Caco-2 (cell line): ENCODE data around the gene IGSF22. TPM values are rescaled to one million over a fixed set of nuclear protein-coding genes. Genes with fewer than 3 reads are reported as not detected.

Experiments
- BruUV-seq: library from RNA; stranded (reverse); fragments of 400-500 nt; replicated peaks from 2 replicates; lab custom pipeline; 2021; lab: Mats Ljungman, UMichigan
- CTCF ChIA-PET: fragments of 300-600 bp; sonication (Branson Sonifier 250); formaldehyde crosslinking; loops from one replicate; lab custom pipeline; 2022; ENCODE audit warnings: antibody characterized with exemption; lab: Charles Lee
- POLR2A ChIA-PET: fragments of 300-600 bp; sonication (Branson Sonifier 250); formaldehyde crosslinking; loops from one replicate; lab custom pipeline; 2022; ENCODE audit warnings: antibody characterized with exemption; lab: Charles Lee
- DNase-seq, 2 experiments: peaks; one replicate each; pipeline versions ENCODE4 v3.0.0 to v3.0.0-alpha.2; 2020 to 2022
- H3K27me3 ChIP-seq: replicated peaks from 2 replicates; pipeline ENCODE4 v1.6.0; 2011; ENCODE audit warnings: low read length; ENCODE audit not compliant: control insufficient read depth, insufficient read depth
- H3K36me3 ChIP-seq: 2 replicates; pipeline ENCODE4 v1.5.1; 2011; ENCODE audit warnings: low read length; ENCODE audit not compliant: control insufficient read depth, insufficient read depth
- H3K4me1 ChIP-seq: fragments of 250-450 bp; sonication (Bioruptor Pico); 2 replicates; pipeline ENCODE4 v1.5.1; 2020; ENCODE audit warnings: mild to moderate bottlenecking
- H3K4me3 ChIP-seq: 2 replicates; pipeline ENCODE4 v1.5.1; 2011; ENCODE audit warnings: low read depth, mild to moderate bottlenecking, control low read depth, low read length
- H3K9me3 ChIP-seq: fragments of 250-450 bp; sonication (Bioruptor Pico); 2 replicates; pipeline ENCODE4 v1.5.1; 2020; ENCODE audit warnings: mild to moderate bottlenecking, moderate library complexity
- H3K27ac Mint-ChIP-seq: one replicate; pipeline ENCODE4 v1.8.0; 2022; ENCODE audit warnings: mixed read lengths; ENCODE audit not compliant: unreplicated experiment
- H3K27me3 Mint-ChIP-seq: one replicate; pipeline ENCODE4 v1.8.0; 2022; ENCODE audit warnings: mixed read lengths; ENCODE audit not compliant: insufficient read depth, unreplicated experiment
- H3K36me3 Mint-ChIP-seq: one replicate; pipeline ENCODE4 v1.8.0; 2022; ENCODE audit warnings: mild to moderate bottlenecking, mixed read lengths; ENCODE audit not compliant: insufficient read depth, unreplicated experiment
- H3K4me1 Mint-ChIP-seq: one replicate; pipeline ENCODE4 v1.8.0; 2022; ENCODE audit warnings: low read depth, mixed read lengths; ENCODE audit not compliant: unreplicated experiment
- H3K4me3 Mint-ChIP-seq: one replicate; pipeline ENCODE4 v1.8.0; 2022; ENCODE audit warnings: mild to moderate bottlenecking, moderate library complexity, mixed read lengths; ENCODE audit not compliant: unreplicated experiment
- H3K9me3 Mint-ChIP-seq: one replicate; pipeline ENCODE4 v1.8.0; 2022; ENCODE audit warnings: mixed read lengths; ENCODE audit not compliant: unreplicated experiment
- intact Hi-C: fragments of 100-400 bp; cut with micrococcal nuclease; formaldehyde crosslinking; loops from one replicate; pipeline ENCODE4 v1.10.0; 2022; ENCODE audit not compliant: unreplicated experiment
- total RNA-seq: library from RNA; stranded (reverse); gene quantifications from 2 replicates; pipeline ENCODE4 v1.2.3, GENCODE V29; 2022
- TF ChIP-seq, protein P1 (sequence below), 2 experiments: fragments of 200-600 bp in 1 of 2; IDR thresholded peaks; 1 replicate in 1 of 2; 2 replicates in 1 of 2; pipeline versions ENCODE4 v1.5.1 to v1.8.0; 2011 to 2022; ENCODE audit warnings: antibody characterized with exemption in 1 of 2, control low read depth in 1 of 2, inconsistent platforms in 1 of 2, low read depth in 1 of 2, low read length in 1 of 2, mild to moderate bottlenecking in 1 of 2, moderate library complexity in 1 of 2; ENCODE audit not compliant: insufficient read depth in 1 of 2, severe bottlenecking in 1 of 2, unreplicated experiment in 1 of 2

IGSF22 gene
- total RNA-seq, 1 experiment from 2014 or later = not detected

DNA sequence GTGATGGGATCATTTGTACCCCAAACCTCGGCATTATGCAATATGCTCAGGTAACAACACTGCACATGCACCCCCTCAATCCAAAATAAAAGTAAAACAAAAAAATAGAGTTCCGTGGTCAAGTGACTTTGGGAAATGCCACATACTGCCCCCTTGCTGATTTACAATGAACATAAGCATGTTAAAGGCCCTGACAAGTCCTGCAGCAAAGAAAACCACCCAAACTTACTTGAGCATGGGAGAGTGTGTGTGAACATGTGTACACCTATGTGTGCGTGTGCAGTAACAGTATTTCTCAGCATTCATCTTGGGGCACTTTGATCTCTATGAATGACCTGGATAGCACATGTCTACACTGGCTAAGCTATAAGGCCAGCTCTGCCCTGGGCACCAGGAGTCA, 15.8 kb upstream of the IGSF22 start:
- no peaks in the 10 kb centered on the region for H3K36me3 ChIP-seq
- no peaks in the 10 kb centered on the region for H3K9me3 ChIP-seq
- no peaks in the 10 kb centered on the region for H3K9me3 Mint-ChIP-seq
- no peaks in the 10 kb centered on the region for H3K4me1 Mint-ChIP-seq
- 0 out of 2 replicates have a peak, but pooled peaks cover under 1% of the 10 kb centered on the region for H3K4me1 ChIP-seq
- no peak overlapping the region for H3K4me3 Mint-ChIP-seq
- no peaks in the 10 kb centered on the region for H3K27me3 ChIP-seq
- no peak overlapping the region for H3K4me3 ChIP-seq
- H3K36me3 Mint-ChIP-seq = no peaks in the 10 kb centered on the region
- no peak for DNase-seq
- ChIA-PET POLR2A (no interaction called here), CTCF (no interaction called here)
- H3K27me3 Mint-ChIP-seq = peaks cover 6% of the 10 kb centered on the region
- no TSS peak for BruUV-seq
- no peak overlapping the region for H3K27ac Mint-ChIP-seq
- intact Hi-C loops = no loop called here
- TF ChIP-seq, protein P1, sequence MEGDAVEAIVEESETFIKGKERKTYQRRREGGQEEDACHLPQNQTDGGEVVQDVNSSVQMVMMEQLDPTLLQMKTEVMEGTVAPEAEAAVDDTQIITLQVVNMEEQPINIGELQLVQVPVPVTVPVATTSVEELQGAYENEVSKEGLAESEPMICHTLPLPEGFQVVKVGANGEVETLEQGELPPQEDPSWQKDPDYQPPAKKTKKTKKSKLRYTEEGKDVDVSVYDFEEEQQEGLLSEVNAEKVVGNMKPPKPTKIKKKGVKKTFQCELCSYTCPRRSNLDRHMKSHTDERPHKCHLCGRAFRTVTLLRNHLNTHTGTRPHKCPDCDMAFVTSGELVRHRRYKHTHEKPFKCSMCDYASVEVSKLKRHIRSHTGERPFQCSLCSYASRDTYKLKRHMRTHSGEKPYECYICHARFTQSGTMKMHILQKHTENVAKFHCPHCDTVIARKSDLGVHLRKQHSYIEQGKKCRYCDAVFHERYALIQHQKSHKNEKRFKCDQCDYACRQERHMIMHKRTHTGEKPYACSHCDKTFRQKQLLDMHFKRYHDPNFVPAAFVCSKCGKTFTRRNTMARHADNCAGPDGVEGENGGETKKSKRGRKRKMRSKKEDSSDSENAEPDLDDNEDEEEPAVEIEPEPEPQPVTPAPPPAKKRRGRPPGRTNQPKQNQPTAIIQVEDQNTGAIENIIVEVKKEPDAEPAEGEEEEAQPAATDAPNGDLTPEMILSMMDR (IDR thresholded peaks at IDR 0.05; ENCODE audit: insufficient read depth in 1 of 2, low read depth in 1 of 2, low read length in 1 of 2, severe bottlenecking in 1 of 2, unreplicated experiment in 1 of 2) = no peak

DNA sequence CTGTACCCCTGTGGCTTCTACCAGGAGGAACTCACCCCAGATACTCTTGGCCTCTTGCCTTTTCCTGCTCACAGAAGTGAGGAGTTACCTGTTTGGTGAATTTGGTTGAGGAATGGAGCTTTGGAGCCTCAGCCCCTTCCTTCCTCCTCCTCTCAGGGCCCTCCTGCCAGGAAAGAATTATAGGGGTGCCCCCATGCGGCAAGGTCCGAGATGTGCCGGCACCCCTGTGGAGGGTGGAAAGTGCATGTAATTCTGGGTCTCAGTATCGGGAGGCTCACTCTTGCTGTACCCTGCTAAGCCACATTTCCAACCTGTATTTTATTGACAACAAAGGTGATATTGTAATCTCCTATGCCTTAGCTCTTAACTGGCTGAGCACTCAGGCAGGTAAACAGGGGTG, 13.7 kb upstream of the IGSF22 start:
- no peak for DNase-seq
- ChIA-PET POLR2A (no interaction called here), CTCF (interaction anchor here (0.6 kb wide), 1 partner anchor 734 kb away, joined by 3 read pairs; no protein-coding TSS in a partner anchor)
- Histone ChIP-seq H3K4me3 (no peak overlapping the region), H3K36me3 (no peaks in the 10 kb centered on the region), H3K4me1 (0 out of 2 replicates have a peak, but pooled peaks cover 12% of the 10 kb centered on the region), H3K27me3 (no peaks in the 10 kb centered on the region), H3K9me3 (no peaks in the 10 kb centered on the region)
- peaks cover 8% of the 10 kb centered on the region for H3K4me1 Mint-ChIP-seq
- intact Hi-C loops = no loop called here
- TF ChIP-seq, protein P1 (IDR thresholded peaks at IDR 0.05; ENCODE audit: insufficient read depth in 1 of 2, low read depth in 1 of 2, low read length in 1 of 2, severe bottlenecking in 1 of 2, unreplicated experiment in 1 of 2) = no peak
- H3K27ac Mint-ChIP-seq = no peak overlapping the region
- peaks cover 9% of the 10 kb centered on the region for H3K27me3 Mint-ChIP-seq
- no TSS peak for BruUV-seq
- no peak overlapping the region for H3K4me3 Mint-ChIP-seq
- no peaks in the 10 kb centered on the region for H3K36me3 Mint-ChIP-seq
- no peaks in the 10 kb centered on the region for H3K9me3 Mint-ChIP-seq

DNA sequence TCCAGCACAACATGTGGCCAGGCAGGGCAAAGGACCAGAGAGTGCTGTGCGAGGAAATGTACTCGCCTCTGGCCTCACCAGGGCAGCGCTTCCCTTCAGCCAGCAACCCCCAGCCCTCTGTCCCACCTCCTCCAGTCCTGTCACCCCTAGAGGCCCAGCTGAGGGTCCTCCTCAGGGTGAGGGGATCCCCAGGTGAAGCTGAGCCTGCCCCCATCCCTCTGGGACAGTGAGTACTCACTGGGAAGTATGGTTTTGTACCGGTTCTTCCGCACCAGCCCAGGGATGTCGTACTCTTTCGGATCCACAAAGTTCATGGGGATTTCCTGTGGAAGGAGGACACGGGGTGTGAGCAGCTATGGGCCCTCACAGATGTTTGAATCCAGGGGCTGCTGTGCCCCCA, 11.7 kb upstream of the IGSF22 start:
- intact Hi-C loops = no loop called here

More for the DNA sequence above, 11.7 kb upstream of the IGSF22 start:
- peaks cover 9% of the 10 kb centered on the region for H3K27me3 Mint-ChIP-seq
- H3K36me3 ChIP-seq = no peaks in the 10 kb centered on the region
- H3K9me3 Mint-ChIP-seq = no peaks in the 10 kb centered on the region
- no peak for DNase-seq
- no peak overlapping the region for H3K4me3 Mint-ChIP-seq
- ChIA-PET CTCF (no interaction called here), POLR2A (interaction anchor here (0.6 kb wide), 1 partner anchor 102 kb away, joined by 3 read pairs; no protein-coding TSS in a partner anchor)
- no peaks in the 10 kb centered on the region for H3K36me3 Mint-ChIP-seq
- no peaks in the 10 kb centered on the region for H3K9me3 ChIP-seq
- 0 out of 2 replicates have a peak, but pooled peaks cover 17% of the 10 kb centered on the region for H3K4me1 ChIP-seq
- H3K4me3 ChIP-seq = no peak overlapping the region
- no TSS peak for BruUV-seq
- TF ChIP-seq, protein P1 (IDR thresholded peaks at IDR 0.05; ENCODE audit: insufficient read depth in 1 of 2, low read depth in 1 of 2, low read length in 1 of 2, severe bottlenecking in 1 of 2, unreplicated experiment in 1 of 2) = no peak
- no peak overlapping the region for H3K27ac Mint-ChIP-seq
- peaks cover 16% of the 10 kb centered on the region for H3K4me1 Mint-ChIP-seq
- H3K27me3 ChIP-seq = no peaks in the 10 kb centered on the region
